Smooth muscle cell of the umbilical artery (primary cell): ENCODE measurements around the gene CAMTA1. TPM values are rescaled to one million over a fixed set of nuclear protein-coding genes. Genes with fewer than 3 reads are reported as not detected.

ENCODE experiments used
- total RNA-seq: library from RNA; depleted of rRNA; stranded (reverse); fragments of >200 nt; gene quantifications from 2 replicates; pipeline ENCODE4 v1.2.3, GENCODE V29; 2014

Gene CAMTA1
- total RNA-seq = 35.2 and 53.4 TPM in 2 replicates

GRCh38 chr1:6785318-6785727 is at the start of gene CAMTA1:
TSS of gene CAMTA1 (plus strand) at chr1:6785454. CDS start at chr1:6785531, 77 bp downstream.

DNA sequence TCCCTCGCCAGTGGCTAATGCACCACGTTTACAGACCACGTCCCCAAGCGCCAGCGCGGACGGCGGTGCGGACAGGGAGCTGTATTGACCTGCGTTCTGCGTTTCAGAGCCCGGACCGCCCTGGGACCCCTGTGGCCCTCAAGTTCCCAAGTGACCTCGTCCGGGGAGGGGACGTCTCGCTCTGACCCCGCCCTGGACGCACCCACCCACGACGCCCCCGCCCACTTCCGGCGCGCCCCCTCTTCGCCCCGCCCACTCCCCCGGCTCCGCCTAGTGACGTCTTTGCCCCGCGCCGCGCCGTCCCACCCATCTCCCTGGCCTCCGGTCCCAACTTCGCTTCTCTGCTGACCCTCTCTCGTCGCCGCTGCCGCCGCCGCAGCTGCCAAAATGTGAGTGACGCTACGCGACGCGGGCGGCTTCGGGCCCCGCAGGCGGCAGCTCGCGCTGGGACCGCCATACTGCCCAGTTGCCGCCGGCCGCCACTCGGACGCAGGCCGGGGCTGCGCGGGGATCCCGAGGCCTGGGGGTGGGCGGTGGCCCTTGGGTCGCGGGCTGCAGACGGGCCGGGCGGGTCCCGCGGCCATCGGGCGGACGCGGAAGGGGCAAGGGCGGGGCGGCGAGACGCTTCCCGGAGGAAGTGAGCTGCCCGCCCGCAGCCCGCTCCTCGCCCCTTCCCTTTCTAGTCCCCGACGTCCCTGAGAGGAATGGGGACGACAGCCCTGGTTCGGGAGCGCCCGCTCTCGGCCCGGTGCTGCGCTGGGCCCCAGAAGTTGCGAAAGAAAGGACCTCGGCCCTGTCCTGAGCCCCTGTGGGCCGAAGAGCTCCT is 986.0 kb downstream of the CAMTA1 start, which contains the start of gene VAMP3:
TSS of gene VAMP3 (plus strand) at position 300 of the 826 bp plus-strand sequence. CDS start at position 388, 88 bp downstream.

GRCh38 chr1:7783826-7784491 is 998.7 kb downstream of the CAMTA1 start, which contains the start of gene PER3:
TSS of gene PER3 (plus strand) at chr1:7784291. CDS start at chr1:7784878, 587 bp downstream.

Other genes with a start within 250 kb of the CAMTA1 start
- gene NOL9, start 230.9 kb upstream of the CAMTA1 start, total RNA-seq = 20.8 and 30.5 TPM in 2 replicates
- not detected in 2 replicates for gene TAS1R1, start 230.1 kb upstream of the CAMTA1 start, total RNA-seq
- 12.1 and 16.0 TPM in 2 replicates for gene ZBTB48, start 205.5 kb upstream of the CAMTA1 start, total RNA-seq
- 29.1 and 61.5 TPM in 2 replicates for gene KLHL21, start 182.6 kb upstream of the CAMTA1 start, total RNA-seq
- gene PHF13, start 171.7 kb upstream of the CAMTA1 start, total RNA-seq = 13.7 and 19.3 TPM in 2 replicates
- gene THAP3, start 160.6 kb upstream of the CAMTA1 start, total RNA-seq = 13.7 and 19.6 TPM in 2 replicates
- gene DNAJC11, start 83.6 kb upstream of the CAMTA1 start, total RNA-seq = 37.7 and 75.8 TPM in 2 replicates